ENCODE measurements around the gene SH3RF3. TPM values are rescaled to one million over a fixed set of nuclear protein-coding genes. Genes with fewer than 3 reads are reported as not detected.

The SH3RF3 gene
- polyA plus RNA-seq, 4 donors, result 4.5 to 6.4 (median 5.7) TPM

GRCh38 chr2:109295781-109296117 is 166.7 kb downstream of the SH3RF3 start:
- DNase-seq (ENCODE audit: low read depth in 4 of 4, low spot score in 2 of 4), result no peak

- no peak for DNase-seq (ENCODE audit: low read depth in 4 of 4, low spot score in 2 of 4)
Observed at GRCh38 chr2:109297566-109298490, 168.8 kb downstream of the SH3RF3 start.

- no peak for DNase-seq (ENCODE audit: low read depth in 4 of 4, low spot score in 2 of 4)
Observed at GRCh38 chr2:109298851-109299250, 169.8 kb downstream of the SH3RF3 start.

GRCh38 chr2:109299536-109299935 is 170.5 kb downstream of the SH3RF3 start:
- DNase-seq (ENCODE audit: low read depth in 4 of 4, low spot score in 2 of 4), result no peak

- no peak for DNase-seq (ENCODE audit: low read depth in 4 of 4, low spot score in 2 of 4)
Observed at GRCh38 chr2:109300582-109300981, 171.6 kb downstream of the SH3RF3 start.

GRCh38 chr2:109301746-109302145 is 172.7 kb downstream of the SH3RF3 start:
- no peak for DNase-seq (ENCODE audit: low read depth in 4 of 4, low spot score in 2 of 4)

- no peak for DNase-seq (ENCODE audit: low read depth in 4 of 4, low spot score in 2 of 4)
Observed at GRCh38 chr2:109302319-109302718, 173.3 kb downstream of the SH3RF3 start.

GRCh38 chr2:109304242-109304641 is 175.2 kb downstream of the SH3RF3 start:
- no peak for DNase-seq (ENCODE audit: low read depth in 4 of 4, low spot score in 2 of 4)

- no peak for DNase-seq (ENCODE audit: low read depth in 4 of 4, low spot score in 2 of 4)
Observed at GRCh38 chr2:109304731-109305470, 175.9 kb downstream of the SH3RF3 start.

- no peak for DNase-seq (ENCODE audit: low read depth in 4 of 4, low spot score in 2 of 4)
Observed at GRCh38 chr2:109305490-109306167, 176.6 kb downstream of the SH3RF3 start.

- no peak for DNase-seq (ENCODE audit: low read depth in 4 of 4, low spot score in 2 of 4)
Observed at GRCh38 chr2:109306190-109306589, 177.2 kb downstream of the SH3RF3 start.

GRCh38 chr2:109311771-109312170 is 182.8 kb downstream of the SH3RF3 start:
- DNase-seq (ENCODE audit: low read depth in 4 of 4, low spot score in 2 of 4), result no peak

GRCh38 chr2:109312902-109313301 is 183.9 kb downstream of the SH3RF3 start:
- no peak for DNase-seq (ENCODE audit: low read depth in 4 of 4, low spot score in 2 of 4)

- no peak for DNase-seq (ENCODE audit: low read depth in 4 of 4, low spot score in 2 of 4)
Observed at GRCh38 chr2:109313343-109313742, 184.3 kb downstream of the SH3RF3 start.

- DNase-seq (ENCODE audit: low read depth in 4 of 4, low spot score in 2 of 4), result no peak
Observed at GRCh38 chr2:109316091-109316490, 187.1 kb downstream of the SH3RF3 start.

GRCh38 chr2:109317471-109318095 is 188.6 kb downstream of the SH3RF3 start:
- DNase-seq (ENCODE audit: low read depth in 4 of 4, low spot score in 2 of 4), result no peak

GRCh38 chr2:109318150-109318948 is 189.3 kb downstream of the SH3RF3 start:
- peak in 3 of 4 donors; percentile 65 to 70 (median 69) for DNase-seq (ENCODE audit: low read depth in 4 of 4, low spot score in 2 of 4)

GRCh38 chr2:109318949-109319342 is 189.9 kb downstream of the SH3RF3 start:
- no peak for DNase-seq (ENCODE audit: low read depth in 4 of 4, low spot score in 2 of 4)

GRCh38 chr2:109320195-109320922 is 191.4 kb downstream of the SH3RF3 start:
- DNase-seq (ENCODE audit: low read depth in 4 of 4, low spot score in 2 of 4), result no peak
